Right ventricle myocardium superior (tissue), 1 donor: ENCODE data around the gene TUBB4B. TPM values are rescaled to one million over a fixed set of nuclear protein-coding genes. Genes with fewer than 3 reads are reported as not detected.

ENCODE experiments used
- ATAC-seq: fragments of 200-7000 bp; cut with Tn5 transposase; one replicate; pipeline ENCODE4 v1.9.1; 2020; ENCODE audit warnings: mild to moderate bottlenecking; ENCODE audit not compliant: poor library complexity
- DNase-seq: peaks from one replicate; pipeline ENCODE4 v3.0.0-alpha.2; 2020
- intact Hi-C: fragments of 100-400 bp; cut with DNase I; formaldehyde crosslinking; loops from one replicate; pipeline ENCODE4 v1.11.2; 2022
- total RNA-seq: library from RNA; stranded (reverse); fragmentation: NEBNext Ultra II Directional; extraction: Animal tissue kit (Norgen Biotek cat#: 25700); gene quantifications from one replicate; pipeline ENCODE4 v1.2.1, GENCODE V29; 2021
- donor health status: DM: no; HTN: yes; CAD: no; lungs with severe emphysema.

Gene TUBB4B
- total RNA-seq, 1 donor from 2014 or later: 515 TPM

DNA sequence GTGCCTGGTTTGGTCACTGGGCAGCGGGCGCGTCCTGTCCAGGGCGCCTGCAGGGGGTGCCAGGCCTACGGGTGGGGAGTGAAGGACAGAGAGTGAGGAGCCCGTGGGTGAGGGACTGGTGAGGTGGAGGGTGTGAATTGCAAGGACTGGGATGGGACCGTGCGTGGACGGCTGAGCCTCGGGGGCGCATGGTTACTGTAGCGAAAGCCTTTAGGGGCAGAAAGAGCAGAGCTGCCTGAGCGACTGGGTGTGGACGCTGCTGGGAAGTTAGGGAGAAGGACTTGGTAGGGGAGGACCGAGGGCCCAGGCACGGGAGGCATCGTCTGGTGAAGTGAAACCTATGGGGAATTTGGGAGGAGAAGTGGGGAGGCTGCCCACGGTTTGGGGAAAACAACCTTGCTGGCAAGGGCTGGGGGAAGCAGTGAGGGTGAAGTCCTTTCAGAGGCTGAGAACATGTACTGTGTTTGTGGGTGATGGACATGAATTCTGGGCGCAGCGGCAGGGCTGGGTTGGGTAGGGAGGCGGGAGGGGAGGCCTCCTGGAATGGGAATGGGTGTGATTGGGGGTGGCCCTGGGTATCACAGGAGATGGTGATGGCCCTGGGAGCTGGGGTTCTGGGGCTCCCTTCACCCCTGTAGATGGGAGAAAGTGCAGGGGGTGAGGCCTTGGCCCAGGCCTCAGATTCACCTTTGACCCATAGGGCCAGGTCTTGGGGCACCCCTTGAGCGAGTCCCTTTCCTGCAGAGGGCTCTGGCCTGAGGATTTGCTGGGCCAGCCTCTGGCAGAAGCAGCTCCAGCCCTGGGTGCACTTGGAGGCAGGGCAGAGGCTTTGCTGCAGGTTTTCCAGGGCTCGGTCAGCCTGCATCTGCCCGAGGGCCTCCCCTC is 34.7 kb downstream of the TUBB4B start:
- intact Hi-C loops: no loop called here
- no peak for DNase-seq
- no peak for ATAC-seq

GRCh38 chr9:137276473-137277328 is 35.6 kb downstream of the TUBB4B start:
- intact Hi-C loops: no loop called here
- ATAC-seq (peak; percentile 84), DNase-seq (peak; percentile 91)

GRCh38 chr9:137277329-137278041 is 36.4 kb downstream of the TUBB4B start, which contains the start of gene TOR4A:
TSS of gene TOR4A (plus strand) at chr9:137277726. CDS start at chr9:137278690, 964 bp downstream.
- ATAC-seq (peak; percentile 77), DNase-seq (peak; percentile 93)
- intact Hi-C loops: no loop called here

GRCh38 chr9:137278061-137278701 is 37.1 kb downstream of the TUBB4B start:
- DNase-seq (no peak), ATAC-seq (peak; percentile 2)
- intact Hi-C loops: no loop called here

DNA sequence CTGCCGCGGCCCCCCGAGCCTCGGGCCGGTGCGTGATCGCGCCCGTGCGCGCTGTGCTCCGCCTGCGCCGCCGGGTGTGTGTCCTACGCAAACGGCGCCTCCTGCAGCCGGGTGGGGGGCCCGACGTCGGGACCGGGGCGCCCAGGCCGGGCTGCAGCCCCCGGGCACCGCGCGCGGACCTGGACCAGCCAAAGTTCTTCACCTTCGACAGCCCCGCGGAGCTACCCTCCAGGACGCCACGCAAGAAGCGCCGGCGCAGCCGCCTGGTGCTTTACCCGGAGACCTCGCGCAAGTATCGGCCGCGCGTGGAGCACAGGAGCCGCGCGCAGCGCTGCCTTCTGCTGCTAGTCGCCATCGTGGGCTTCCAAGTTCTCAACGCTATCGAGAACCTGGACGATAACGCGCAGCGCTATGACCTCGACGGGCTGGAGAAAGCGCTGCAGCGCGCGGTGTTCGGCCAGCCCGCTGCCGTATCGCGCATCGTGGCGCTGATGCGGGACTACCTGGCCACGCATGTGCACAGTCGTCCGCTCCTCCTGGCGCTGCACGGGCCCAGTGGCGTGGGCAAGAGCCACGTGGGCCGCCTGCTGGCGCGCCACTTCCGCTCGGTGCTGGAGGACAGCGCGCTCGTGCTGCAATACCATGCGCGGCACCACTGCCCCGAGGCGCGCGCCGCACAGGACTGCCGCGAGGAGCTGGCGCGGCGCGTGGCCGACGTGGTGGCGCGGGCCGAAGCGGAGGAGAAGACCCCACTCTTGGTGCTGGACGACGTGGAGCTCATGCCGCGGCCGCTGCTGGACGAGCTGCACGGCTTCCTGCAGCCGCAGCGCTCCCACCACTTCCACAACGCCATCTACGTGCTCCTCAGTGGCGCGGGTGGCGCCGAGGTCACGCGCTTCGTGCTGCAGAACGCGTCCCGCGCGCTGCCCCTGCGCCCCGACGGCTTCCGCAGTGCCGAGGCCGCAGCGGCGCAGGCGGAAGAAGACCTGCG is 37.9 kb downstream of the TUBB4B start:
- intact Hi-C loops: no loop called here
- DNase-seq: no peak
- no peak for ATAC-seq

DNA sequence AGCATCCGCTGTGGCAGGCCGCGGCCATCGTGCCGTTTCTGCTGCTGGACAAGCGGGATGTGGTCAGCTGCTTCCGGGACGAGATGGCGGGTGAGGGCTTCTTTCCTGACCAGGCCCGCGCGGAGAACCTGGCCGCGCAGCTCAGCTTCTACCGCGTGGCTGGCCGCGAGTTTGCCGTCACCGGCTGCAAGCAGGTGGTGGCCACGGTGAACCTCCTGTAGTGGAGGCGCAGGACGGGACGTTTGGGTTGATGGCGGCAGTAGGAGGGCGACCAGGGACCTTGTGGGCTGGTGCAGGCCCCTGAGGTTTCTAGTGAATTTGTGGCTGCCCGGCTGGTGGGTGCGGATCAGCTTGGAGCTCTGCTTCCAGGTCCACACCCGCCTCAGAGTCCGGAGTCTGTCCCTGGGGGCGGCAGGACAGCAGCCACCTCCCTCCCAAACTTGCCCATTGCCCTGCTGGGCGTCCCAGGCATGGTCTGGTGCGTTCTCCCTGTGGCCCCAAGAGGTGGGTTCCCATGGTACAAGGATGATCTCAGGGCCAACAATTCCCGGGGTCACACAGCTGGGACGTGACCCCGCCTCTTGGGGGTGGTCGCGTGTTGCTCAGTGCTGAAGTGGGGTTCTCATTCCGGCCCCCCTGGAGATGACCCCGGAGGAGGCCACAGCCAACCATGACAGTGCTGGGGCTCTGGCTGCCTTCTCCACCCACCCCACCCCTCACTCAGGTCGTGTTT is 38.8 kb downstream of the TUBB4B start:
- DNase-seq: no peak

DNA sequence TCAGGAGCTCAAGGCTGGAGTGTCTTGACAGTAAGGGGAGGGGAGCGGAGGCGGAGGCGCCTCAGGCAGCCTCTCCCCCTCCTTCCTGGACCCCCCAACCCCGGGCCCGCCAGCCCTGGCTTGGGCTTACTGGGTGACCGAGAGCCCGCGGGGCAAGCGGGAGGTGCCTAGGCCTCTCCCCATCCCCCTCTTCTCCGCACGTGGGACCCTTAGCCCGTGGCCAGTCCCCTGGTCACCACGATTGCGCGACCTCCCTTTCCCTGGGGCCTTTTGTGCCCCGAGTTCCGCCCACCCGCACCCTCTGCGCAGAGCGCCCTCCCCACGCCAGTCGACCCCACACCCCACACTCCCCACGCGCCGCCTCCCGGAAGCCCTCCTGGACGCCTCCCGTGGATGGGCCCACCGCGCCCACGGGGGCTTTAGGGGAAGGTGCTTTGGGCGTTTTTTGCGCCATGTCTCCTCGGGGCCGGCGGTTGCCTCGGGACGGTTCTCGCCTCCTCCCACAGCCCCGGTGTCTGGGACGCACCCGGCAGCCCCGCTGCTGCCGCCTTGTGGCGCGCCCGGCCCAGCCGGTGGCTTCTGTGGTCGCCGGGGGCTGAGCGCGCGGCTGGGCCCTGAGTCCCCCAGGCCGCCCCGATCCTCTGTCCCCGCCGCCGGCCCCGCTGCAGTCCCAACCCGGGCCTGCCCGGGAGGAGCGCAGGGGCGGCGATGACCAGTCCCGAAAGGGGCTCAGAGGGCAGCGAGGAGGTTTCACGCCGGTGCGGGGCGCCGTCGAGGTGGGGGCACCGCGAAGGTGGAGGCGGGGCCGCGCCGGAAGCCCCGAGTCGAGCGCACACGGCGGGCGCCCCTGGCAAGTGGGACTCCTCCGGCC is 39.6 kb downstream of the TUBB4B start:
- no peak for DNase-seq
- intact Hi-C loops: no loop called here
- ATAC-seq: peak; percentile 19

More for the DNA sequence above, 38.8 kb downstream of the TUBB4B start:
- no peak for ATAC-seq
- intact Hi-C loops: no loop called here

- DNase-seq (no peak), ATAC-seq (no peak)
- intact Hi-C loops: no loop called here
Observed at GRCh38 chr9:137281345-137282116, 40.4 kb downstream of the TUBB4B start.

DNA sequence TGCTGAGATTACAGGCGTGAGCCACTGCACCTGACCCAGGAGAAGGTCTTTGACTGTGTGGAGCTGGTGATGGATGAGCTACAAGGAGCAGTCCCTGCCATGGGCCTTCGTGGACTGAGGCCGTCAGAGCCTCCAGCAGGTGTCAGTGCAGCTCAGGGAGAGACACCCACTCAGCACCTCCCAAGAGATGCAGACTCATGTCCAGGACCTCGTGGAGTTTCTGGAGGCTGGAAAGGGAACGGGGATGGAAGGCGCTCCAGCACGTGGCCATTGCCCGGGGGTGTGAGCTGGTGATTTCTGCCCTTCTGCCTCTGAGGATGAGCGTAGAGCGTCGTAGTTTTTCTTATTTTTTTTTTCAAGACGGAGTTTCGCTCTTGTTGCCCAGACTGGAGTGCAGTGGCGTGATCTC is 45.9 kb downstream of the TUBB4B start:
- ATAC-seq (peak; percentile 84), DNase-seq (no peak)
- intact Hi-C loops: no loop called here

DNA sequence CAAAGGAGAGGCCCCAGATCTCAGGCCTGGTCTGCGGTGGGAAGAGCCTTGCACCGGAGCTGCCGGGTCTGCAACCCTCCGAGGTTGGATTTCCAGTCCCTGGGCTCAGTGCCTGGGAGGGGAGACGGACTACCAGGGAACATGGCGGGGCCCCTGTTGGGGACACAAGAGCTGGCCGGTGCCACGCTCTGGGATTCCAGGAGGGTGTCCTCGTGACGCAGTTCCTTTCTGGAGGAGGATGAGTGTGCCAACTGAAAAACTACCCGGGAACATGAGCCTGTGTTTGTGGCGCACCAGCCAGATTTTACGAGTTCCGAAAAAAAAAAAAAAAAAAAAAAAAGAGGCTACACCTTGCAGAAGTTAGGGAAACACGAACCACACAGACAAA is 52.0 kb downstream of the TUBB4B start:
- no peak for ATAC-seq
- DNase-seq: no peak
- intact Hi-C loops: loop anchor here (10.0 kb wide), 2 partner anchors 152 to 232 kb away; partner anchors contain the start of gene ENTPD8

Other genes with a start within 250 kb of the TUBB4B start
- gene PAXX, start 248.9 kb upstream of the TUBB4B start, total RNA-seq: 19.4 TPM
- 2.7 TPM for gene CLIC3, start 244.7 kb upstream of the TUBB4B start, total RNA-seq
- gene ABCA2, start 213.1 kb upstream of the TUBB4B start, total RNA-seq: 26.7 TPM
- not detected for gene FUT7, start 209.2 kb upstream of the TUBB4B start, total RNA-seq
- gene NPDC1, start 195.1 kb upstream of the TUBB4B start, total RNA-seq: 59.1 TPM
- 1.9 TPM for gene ENTPD2, start 187.2 kb upstream of the TUBB4B start, total RNA-seq
- gene SAPCD2, start 170.7 kb upstream of the TUBB4B start, total RNA-seq: 0.22 TPM
- gene UAP1L1, start 163.8 kb upstream of the TUBB4B start, total RNA-seq: 11.3 TPM
- 20.3 TPM for gene MAN1B1, start 154.3 kb upstream of the TUBB4B start, total RNA-seq
- gene DPP7, start 126.6 kb upstream of the TUBB4B start, total RNA-seq: 153 TPM
- not detected for gene GRIN1, start 102.1 kb upstream of the TUBB4B start, total RNA-seq
- gene LRRC26, start 71.2 kb upstream of the TUBB4B start, total RNA-seq: not detected
- not detected for gene TMEM210, start 69.2 kb upstream of the TUBB4B start, total RNA-seq
- gene ANAPC2, start 52.7 kb upstream of the TUBB4B start, total RNA-seq: 33.9 TPM
- gene SSNA1, start 52.6 kb upstream of the TUBB4B start, total RNA-seq: 73.7 TPM
- 19.0 TPM for gene TPRN, start 40.5 kb upstream of the TUBB4B start, total RNA-seq
- gene TMEM203, start 35.6 kb upstream of the TUBB4B start, total RNA-seq: 44.9 TPM
- 5.5 TPM for gene NDOR1, start 35.6 kb upstream of the TUBB4B start, total RNA-seq
- 24.8 TPM for gene RNF208, start 19.0 kb upstream of the TUBB4B start, total RNA-seq
- not detected for gene CYSRT1, start 16.1 kb upstream of the TUBB4B start, total RNA-seq
- gene RNF224, start 13.8 kb upstream of the TUBB4B start, total RNA-seq: not detected
- gene SLC34A3, start 10.4 kb upstream of the TUBB4B start, total RNA-seq: not detected
- gene STPG3, start 10.0 kb downstream of the TUBB4B start, total RNA-seq: 1.3 TPM
- gene NELFB, start 14.0 kb downstream of the TUBB4B start, total RNA-seq: 39.9 TPM
- 16.6 TPM for gene TOR4A, start 36.4 kb downstream of the TUBB4B start, total RNA-seq
- gene NRARP, start 61.0 kb downstream of the TUBB4B start, total RNA-seq: 4.4 TPM
- 6.9 TPM for gene EXD3, start 181.9 kb downstream of the TUBB4B start, total RNA-seq
- 1.7 TPM for gene NOXA1, start 182.1 kb downstream of the TUBB4B start, total RNA-seq
- not detected for gene ENTPD8, start 200.1 kb downstream of the TUBB4B start, total RNA-seq
- gene NSMF, start 218.0 kb downstream of the TUBB4B start, total RNA-seq: 10.0 TPM